ENCODE data around the gene FXYD2.

FXYD2 gene

GRCh38 chr11:117824571-117825537 is at the start of gene FXYD2:
Gene FXYD2 (minus strand): TSS chr11:117824744. CDS start chr11:117824678, 66 bp downstream.
- TF ChIP-seq CTCF (conservative IDR thresholded peaks at IDR 0.05; ENCODE audit: low read depth) = no peak
- no peak for DNase-seq (ENCODE audit: low spot score)
- no peak within 1 kb of the TSS for H3K27ac ChIP-seq
- ChIA-PET CTCF (interaction anchor here (0.6 to 4.1 kb wide), 2 partner anchors 39 to 122 kb away, joined by 3 to 20 read pairs; no protein-coding TSS in a partner anchor), POLR2A (ENCODE audit: low non-redundant PET) (no interaction called here)

- H3K27ac ChIP-seq = no peak overlapping the region
- CTCF ChIA-PET = no interaction called here
- no peak for DNase-seq (ENCODE audit: low spot score)
- POLR2A ChIA-PET (ENCODE audit: low non-redundant PET) = no interaction called here
- no peak for TF ChIP-seq CTCF (conservative IDR thresholded peaks at IDR 0.05; ENCODE audit: low read depth)
Measured at GRCh38 chr11:117873828-117874125, 49.2 kb upstream of the FXYD2 start.

GRCh38 chr11:117872975-117873827 is 48.7 kb upstream of the FXYD2 start:
- DNase-seq (ENCODE audit: low spot score) = no peak
- TF ChIP-seq CTCF (conservative IDR thresholded peaks at IDR 0.05; ENCODE audit: low read depth) = no peak
- no peak overlapping the region for H3K27ac ChIP-seq
- CTCF ChIA-PET = no interaction called here
- POLR2A ChIA-PET (ENCODE audit: low non-redundant PET) = no interaction called here

- ChIA-PET CTCF (no interaction called here), POLR2A (ENCODE audit: low non-redundant PET) (no interaction called here)
- TF ChIP-seq CTCF (conservative IDR thresholded peaks at IDR 0.05; ENCODE audit: low read depth) = no peak
- no peak overlapping the region for H3K27ac ChIP-seq
- DNase-seq (ENCODE audit: low spot score) = no peak
Measured at GRCh38 chr11:117872420-117872961, 47.9 kb upstream of the FXYD2 start.

GRCh38 chr11:117871784-117872183 is 47.2 kb upstream of the FXYD2 start:
- ChIA-PET POLR2A (ENCODE audit: low non-redundant PET) (no interaction called here), CTCF (no interaction called here)
- no peak overlapping the region for H3K27ac ChIP-seq
- no peak for DNase-seq (ENCODE audit: low spot score)
- no peak for TF ChIP-seq CTCF (conservative IDR thresholded peaks at IDR 0.05; ENCODE audit: low read depth)

GRCh38 chr11:117871160-117871559 is 46.6 kb upstream of the FXYD2 start:
- ChIA-PET POLR2A (ENCODE audit: low non-redundant PET) (no interaction called here), CTCF (no interaction called here)
- no peak for DNase-seq (ENCODE audit: low spot score)
- H3K27ac ChIP-seq = no peak overlapping the region
- TF ChIP-seq CTCF (conservative IDR thresholded peaks at IDR 0.05; ENCODE audit: low read depth) = no peak

Data from RWPE1 (cell line).